SU-DHL-6 (cell line): ENCODE data around the gene TRIOBP.

Experiments
- CTCF ChIP-seq: fragments of 200-600 bp; sonication (generic); IDR thresholded peaks from one replicate; pipeline ENCODE4 v1.5.1; 2017; ENCODE audit warnings: antibody characterized with exemption, mild to moderate bottlenecking, low read length, moderate library complexity; ENCODE audit not compliant: insufficient read depth, poor library complexity, severe bottlenecking
- EZH2phosphoT487 ChIP-seq: fragments of 200-600 bp; sonication (generic), shearing (Covaris generic); conservative IDR thresholded peaks from 2 replicates; pipeline ENCODE4 v1.6.1; 2018; ENCODE audit warnings: mild to moderate bottlenecking, antibody characterized with exemption, low read length, moderate library complexity, mixed read lengths

- TF ChIP-seq CTCF = no peak
- no peak for TF ChIP-seq EZH2phosphoT487
Measured at GRCh38 chr22:37659066-37659896, 37.6 kb upstream of the TRIOBP start.
